H1 (cell line): ENCODE results near the gene STK36. TPM values are rescaled to one million over a fixed set of nuclear protein-coding genes. Genes with fewer than 3 reads are reported as not detected.

Experiments used
- ATF3 ChIP-seq: IDR thresholded peaks from 2 replicates; pipeline ENCODE4 v1.6.1; 2011; ENCODE audit warnings: low read depth, mild to moderate bottlenecking, low read length; ENCODE audit not compliant: insufficient read depth
- CBX8 ChIP-seq: fragments of 300-800, 300-1000 bp; sonication (generic); IDR thresholded peaks from 2 replicates; pipeline ENCODE4 v1.7.1; 2016; ENCODE audit warnings: low read depth, low read length, borderline replicate concordance
- GTF2F1 ChIP-seq: IDR thresholded peaks from 2 replicates; pipeline ENCODE4 v1.6.1; 2012; ENCODE audit warnings: low read depth, low read length, improper control_type of control experiment, borderline replicate concordance
- HDAC6 ChIP-seq: IDR thresholded peaks from one replicate; pipeline ENCODE4 v1.7.1; 2012; ENCODE audit warnings: low read depth, mild to moderate bottlenecking, inconsistent platforms, low read length, moderate library complexity
- JUN ChIP-seq: IDR thresholded peaks from 2 replicates; pipeline ENCODE4 v1.6.1; 2011; ENCODE audit warnings: low read depth, mild to moderate bottlenecking, improper control_type of control experiment, low read length
- JUND ChIP-seq: IDR thresholded peaks from 2 replicates; pipeline ENCODE4 v1.6.1; 2011; ENCODE audit warnings: mild to moderate bottlenecking, improper control_type of control experiment, low read length
- KDM5A ChIP-seq: fragments of 200-600 bp; IDR thresholded peaks from 2 replicates; pipeline ENCODE4 v1.7.1; 2012; ENCODE audit warnings: mild to moderate bottlenecking, low read length, inconsistent platforms, mixed read lengths
- polyA plus RNA-seq, 7 experiments: library from polyadenylated mRNA; depleted of rRNA in 3 of 7; stranded (reverse) in 5 of 7; unstranded in 2 of 7; fragments of >200 nt in 5 of 7; fragments of 200-250 nt in 2 of 7; gene quantifications; 1 replicate in 5 of 7; 2 replicates in 1 of 7; 4 replicates in 1 of 7; pipeline versions ENCODE4 v1.2.1 to v1.2.3, GENCODE V29; 2011 to 2013; ENCODE audit warnings: missing spikeins in 2 of 7, mixed read lengths in 2 of 7
- total RNA-seq: library from RNA; stranded (reverse); fragmentation: NEBNext Ultra II Directional; extraction: Animal tissue kit (Norgen Biotek cat#: 25700); gene quantifications from 2 replicates; pipeline ENCODE4 v1.2.1, GENCODE V29; 2021

The STK36 gene
- total and polyA plus RNA-seq, 2 of the 8 experiments (the other 6 are each of a cell fraction or from before 2014, with no cell fraction given), result 41.4 to 57.6 TPM

- no peak for TF ChIP-seq CBX8
- TF ChIP-seq GTF2F1, result no peak
- TF ChIP-seq ATF3, result no peak
- no peak for TF ChIP-seq JUND
- no peak for TF ChIP-seq HDAC6
- TF ChIP-seq KDM5A, result no peak
- TF ChIP-seq JUN, result no peak
These were observed 60.3 kb downstream of the STK36 start (continued) for GRCh38 chr2:218732052-218732760.
